Spinal cord (tissue), 10 donors: ENCODE results near the gene RAB17. TPM values are rescaled to one million over a fixed set of nuclear protein-coding genes. Genes with fewer than 3 reads are reported as not detected.
A peak's percentile ranks its signal among the peaks of the same experiment; 100 is the strongest.
"Not testable (repeated sequence)": the region's sequence is repeated elsewhere in the genome, so short reads cannot be mapped to it uniquely, and the experiment has no call there.

Experiments
- DNase-seq, 6 donors: peaks; one replicate each; pipeline versions ENCODE4 v3.0.0 to v3.0.0-alpha.2; 2013 to 2015; ENCODE audit warnings: low spot score in 6 of 6, low read depth in 4 of 6
- H3K27ac ChIP-seq: one replicate; pipeline ENCODE4 v1.5.1; 2013; ENCODE audit warnings: low read depth, low read length, control low read depth
- H3K27me3 ChIP-seq: one replicate; pipeline ENCODE4 v1.6.1; 2013; ENCODE audit warnings: low read length; ENCODE audit not compliant: control insufficient read depth, insufficient read depth
- H3K36me3 ChIP-seq: one replicate; pipeline ENCODE4 v1.6.1; 2013; ENCODE audit warnings: low read length; ENCODE audit not compliant: control insufficient read depth, insufficient read depth
- H3K4me1 ChIP-seq: one replicate; pipeline ENCODE4 v1.6.1; 2013; ENCODE audit warnings: low read length; ENCODE audit not compliant: control insufficient read depth, insufficient read depth
- H3K4me3 ChIP-seq: one replicate; pipeline ENCODE4 v1.5.1; 2013; ENCODE audit warnings: low read depth, low read length, control low read depth
- H3K9me3 ChIP-seq: one replicate; pipeline ENCODE4 v1.6.1; 2013; ENCODE audit warnings: low read length; ENCODE audit not compliant: control insufficient read depth, insufficient read depth
- WGBS: methylation state at CpG from one replicate; pipeline ENCODE4 v1.1.5; 2013; ENCODE audit warnings: missing lambda C conversion rate; ENCODE audit not compliant: insufficient coverage; 5-methylcytosine and 5-hydroxymethylcytosine counted together
- polyA plus RNA-seq, 2 donors: library from polyadenylated mRNA; unstranded; fragments of 120-200 nt; gene quantifications; one replicate each; pipeline ENCODE4 v1.2.1, GENCODE V29; 2013; ENCODE audit not compliant: insufficient read length in 2 of 2
- total RNA-seq, 2 donors: library from RNA; depleted of rRNA in 1 of 2; stranded (reverse); fragments of 120-200 nt in 1 of 2; fragments of >200 nt in 1 of 2; gene quantifications; one replicate each; pipeline versions ENCODE4 v1.2.3 to v1.2.4, GENCODE V29; 2013 to 2014
- donor health status: healthy.

Gene RAB17
- total and polyA plus RNA-seq, 4 donors = 0.38 to 4.2 (median 1.9) TPM

GRCh38 chr2:237613679-237614078, 23.1 kb upstream of the RAB17 start:
- DNase-seq = no peak
- no peaks in the 10 kb centered on the region for H3K27me3 ChIP-seq
- peaks cover 6% of the 10 kb centered on the region for H3K4me1 ChIP-seq
- no peaks in the 10 kb centered on the region for H3K36me3 ChIP-seq
- no peak overlapping the region for H3K27ac ChIP-seq
- no peak overlapping the region for H3K4me3 ChIP-seq
- H3K9me3 ChIP-seq = no peaks in the 10 kb centered on the region

- WGBS = 90% methylated on average over 9 of the region's 10 CpGs
- Histone ChIP-seq H3K9me3 (no peaks in the 10 kb centered on the region), H3K36me3 (no peaks in the 10 kb centered on the region), H3K27me3 (no peaks in the 10 kb centered on the region), H3K4me1 (peaks cover 6% of the 10 kb centered on the region), H3K4me3 (no peak overlapping the region), H3K27ac (no peak overlapping the region)
- DNase-seq = no peak
Observed at GRCh38 chr2:237612527-237613357, 22.2 kb upstream of the RAB17 start.

- not testable (repeated sequence) for H3K4me3 ChIP-seq, H3K27ac ChIP-seq, H3K4me1 ChIP-seq, H3K27me3 ChIP-seq, H3K36me3 ChIP-seq, DNase-seq, H3K9me3 ChIP-seq
- 90% methylated on average over 4 of the region's 4 CpGs for WGBS
Observed at GRCh38 chr2:237606522-237606921, 16.0 kb upstream of the RAB17 start.

- H3K36me3 ChIP-seq = no peaks in the 10 kb centered on the region
- no peaks in the 10 kb centered on the region for H3K27me3 ChIP-seq
- WGBS = 75% methylated on average over 7 of the region's 9 CpGs
- no peak overlapping the region for H3K4me3 ChIP-seq
- no peaks in the 10 kb centered on the region for H3K9me3 ChIP-seq
- DNase-seq = no peak
- peaks cover 8% of the 10 kb centered on the region for H3K4me1 ChIP-seq
- H3K27ac ChIP-seq = no peak overlapping the region
Observed at GRCh38 chr2:237604960-237605359, 14.4 kb upstream of the RAB17 start.

- WGBS = 94% methylated on average over 7 of the region's 11 CpGs
- Histone ChIP-seq H3K4me3 (no peak overlapping the region), H3K36me3 (no peaks in the 10 kb centered on the region), H3K27ac (no peak overlapping the region), H3K9me3 (no peaks in the 10 kb centered on the region), H3K27me3 (no peaks in the 10 kb centered on the region), H3K4me1 (peaks cover 11% of the 10 kb centered on the region)
- DNase-seq = no peak
Observed at GRCh38 chr2:237604391-237604790, 13.9 kb upstream of the RAB17 start.

GRCh38 chr2:237603718-237604362, 13.3 kb upstream of the RAB17 start:
- H3K27ac ChIP-seq = peak overlapping the region; percentile 33
- H3K4me3 ChIP-seq = no peak overlapping the region
- no peaks in the 10 kb centered on the region for H3K27me3 ChIP-seq
- WGBS = 35% methylated on average over 9 of the region's 15 CpGs
- H3K9me3 ChIP-seq = no peaks in the 10 kb centered on the region
- H3K36me3 ChIP-seq = no peaks in the 10 kb centered on the region
- DNase-seq = peak in 2 of 6 donors; percentile 39 to 53
- peaks cover 11% of the 10 kb centered on the region for H3K4me1 ChIP-seq

GRCh38 chr2:237603049-237603717, 12.6 kb upstream of the RAB17 start:
- Histone ChIP-seq H3K4me3 (no peak overlapping the region), H3K4me1 (peaks cover 11% of the 10 kb centered on the region), H3K36me3 (no peaks in the 10 kb centered on the region), H3K27ac (peak overlapping the region; percentile 33), H3K27me3 (no peaks in the 10 kb centered on the region), H3K9me3 (no peaks in the 10 kb centered on the region)
- 64% methylated on average over 8 of the region's 13 CpGs for WGBS
- DNase-seq = no peak

- WGBS = 90% methylated on average over 2 of the region's 7 CpGs
- no peak for DNase-seq
Observed at GRCh38 chr2:237602409-237602808, 11.9 kb upstream of the RAB17 start.

GRCh38 chr2:237601453-237602116, 11.1 kb upstream of the RAB17 start:
- peaks cover 11% of the 10 kb centered on the region for H3K4me1 ChIP-seq
- H3K27me3 ChIP-seq = no peaks in the 10 kb centered on the region
- H3K36me3 ChIP-seq = no peaks in the 10 kb centered on the region
- H3K27ac ChIP-seq = no peak overlapping the region
- H3K4me3 ChIP-seq = no peak overlapping the region
- no peaks in the 10 kb centered on the region for H3K9me3 ChIP-seq
- no peak for DNase-seq
- 85% methylated on average over 13 of the region's 14 CpGs for WGBS

More at GRCh38 chr2:237602409-237602808, 11.9 kb upstream of the RAB17 start:
- Histone ChIP-seq H3K4me3 (no peak overlapping the region), H3K4me1 (peaks cover 11% of the 10 kb centered on the region), H3K27ac (no peak overlapping the region), H3K36me3 (no peaks in the 10 kb centered on the region), H3K27me3 (no peaks in the 10 kb centered on the region), H3K9me3 (no peaks in the 10 kb centered on the region)
